ENCODE measurements around the gene C2orf92.
A peak's percentile ranks its signal among the peaks of the same experiment; 100 is the strongest.

C2orf92 gene

DNA sequence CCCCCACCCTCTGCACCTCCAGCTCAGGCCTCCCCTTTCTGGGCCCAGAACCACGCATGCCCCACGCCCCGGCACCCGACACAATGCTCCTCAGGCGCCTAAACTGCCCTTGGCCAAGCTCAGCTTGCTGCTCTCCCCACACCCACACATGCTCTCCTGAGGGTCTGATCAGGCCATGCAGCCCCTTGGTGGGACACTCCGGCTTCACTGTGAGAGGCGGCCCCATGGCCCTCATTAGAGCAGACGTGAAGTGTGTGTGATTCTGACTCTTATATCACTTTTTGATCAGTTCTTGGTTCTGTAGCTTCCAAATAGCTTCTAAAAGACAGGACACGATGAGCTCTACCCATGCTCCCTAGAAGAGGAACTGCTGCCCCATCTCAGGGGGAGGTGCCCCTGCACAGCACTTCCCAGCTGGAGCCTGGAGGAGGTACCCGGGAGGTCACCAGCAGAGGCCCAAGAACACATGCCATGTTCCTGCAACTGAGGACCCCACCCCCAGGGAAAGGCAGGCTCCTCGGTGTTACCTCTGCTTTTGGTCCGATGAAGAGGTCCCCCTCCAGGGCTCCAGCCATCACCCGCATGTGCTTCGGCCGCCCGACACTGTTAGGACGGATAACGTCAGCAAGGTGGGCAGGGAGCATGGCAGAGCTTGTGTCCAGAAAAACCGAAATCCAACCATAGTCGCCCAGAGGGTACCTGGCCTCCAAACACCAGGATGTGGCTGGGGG lies 9.3 kb upstream of the C2orf92 start:
- Histone ChIP-seq H2BK12ac (ENCODE audit: low read length in 2 of 2) (no peak overlapping the region), H3K4ac (ENCODE audit: low read depth in 1 of 2, low read length in 2 of 2) (no peak overlapping the region), H2BK5ac (ENCODE audit: low read depth, low read length, poor library complexity, severe bottlenecking) (no peak overlapping the region), H2AFZ (ENCODE audit: low read depth, low read length) (no peak overlapping the region), H3K36me3 (ENCODE audit: control insufficient read depth in 1 of 2, insufficient read depth in 2 of 2, low read depth in 1 of 2, low read length in 2 of 2) (peaks cover 41 to 52% of the 10 kb centered on the region in 2 experiments), H3K9me3 (ENCODE audit: control insufficient read depth, low read length) (no peaks in the 10 kb centered on the region), H3K4me2 (ENCODE audit: low read length, poor library complexity, severe bottlenecking) (no peak overlapping the region), H4K8ac (ENCODE audit: low read length) (peak overlapping the region; percentile 50), H3K27me3 (ENCODE audit: control insufficient read depth in 1 of 2, insufficient read depth in 1 of 2, low read length in 2 of 2) (no peaks in the 10 kb centered on the region), H3K4me1 (ENCODE audit: control insufficient read depth, insufficient read depth, low read depth, low read length) (peaks cover 26% of the 10 kb centered on the region), H2BK120ac (ENCODE audit: low read depth, low read length) (no peak overlapping the region), H3K4me3 (ENCODE audit: insufficient read depth in 1 of 2, low read depth in 1 of 2, low read length in 2 of 2) (no peak overlapping the region), H2BK15ac (ENCODE audit: low read depth, poor library complexity, severe bottlenecking) (no peak overlapping the region), H2AK5ac (ENCODE audit: low read length, severe bottlenecking) (peak overlapping the region; percentile 10), H3K18ac (ENCODE audit: low read depth in 1 of 2, low read length in 2 of 2) (no peak overlapping the region), H3K79me1 (replicated peaks; ENCODE audit: low read length, poor library complexity, severe bottlenecking) (peaks cover 27% of the 10 kb centered on the region), H3K9ac (ENCODE audit: low read length) (no peak overlapping the region), H3K23ac (ENCODE audit: low read length in 2 of 2) (peak overlapping the region in 1 of 2 experiments; percentile 40), H3K14ac (ENCODE audit: low read length in 2 of 2) (no peak overlapping the region), H4K91ac (ENCODE audit: low read length) (no peak overlapping the region), H3K27ac (ENCODE audit: low read length, poor library complexity, severe bottlenecking) (no peak overlapping the region)
- DNase-seq: no peak
- WGBS: 97% methylated on average over 17 of the region's 20 CpGs

DNA sequence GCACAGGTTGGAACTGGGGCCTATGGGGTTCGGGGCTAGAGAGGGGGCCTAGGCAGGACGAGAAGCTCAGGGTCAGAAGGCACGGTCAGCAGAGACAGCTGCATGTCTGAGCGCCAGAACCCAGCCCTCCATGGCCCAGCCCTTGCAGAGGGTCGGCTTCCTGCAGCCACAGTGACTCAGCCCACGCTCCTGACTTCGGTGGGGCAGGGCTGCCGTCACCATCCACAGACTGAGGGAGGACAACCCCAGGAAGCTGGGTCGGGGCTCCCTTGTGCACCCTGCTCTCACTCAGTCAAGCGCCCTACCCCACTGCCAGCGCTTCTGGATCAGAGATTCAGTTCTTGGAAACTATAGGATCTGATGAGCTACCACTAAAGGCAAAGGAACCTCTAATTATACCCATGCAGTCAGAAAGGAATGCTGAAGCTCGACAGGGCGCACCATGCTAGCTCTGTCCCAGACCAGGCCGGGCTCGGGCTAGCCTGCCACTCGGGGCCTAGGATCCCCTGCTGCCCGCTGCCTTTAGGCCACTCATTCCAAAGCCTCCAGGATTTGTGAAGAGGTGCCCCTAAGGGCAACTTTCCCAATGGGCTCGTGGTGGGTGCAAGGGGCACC lies 8.6 kb upstream of the C2orf92 start:
- Histone ChIP-seq H3K9ac (ENCODE audit: low read length) (peak overlapping the region; percentile 46), H3K36me3 (ENCODE audit: control insufficient read depth in 1 of 2, insufficient read depth in 2 of 2, low read depth in 1 of 2, low read length in 2 of 2) (peaks cover 35 to 45% of the 10 kb centered on the region in 2 experiments), H4K8ac (ENCODE audit: low read length) (peak overlapping the region; percentile 16), H3K4ac (ENCODE audit: low read depth in 1 of 2, low read length in 2 of 2) (no peak overlapping the region), H3K27ac (ENCODE audit: low read length, poor library complexity, severe bottlenecking) (no peak overlapping the region), H3K14ac (ENCODE audit: low read length in 2 of 2) (no peak overlapping the region), H4K91ac (ENCODE audit: low read length) (peak overlapping the region; percentile 58), H3K4me3 (ENCODE audit: insufficient read depth in 1 of 2, low read depth in 1 of 2, low read length in 2 of 2) (peak overlapping the region in 1 of 2 experiments; percentile 88), H2AFZ (ENCODE audit: low read depth, low read length) (no peak overlapping the region), H2BK5ac (ENCODE audit: low read depth, low read length, poor library complexity, severe bottlenecking) (no peak overlapping the region), H3K23ac (ENCODE audit: low read length in 2 of 2) (peak overlapping the region in 1 of 2 experiments; percentile 4), H3K79me1 (replicated peaks; ENCODE audit: low read length, poor library complexity, severe bottlenecking) (peaks cover 27% of the 10 kb centered on the region), H3K18ac (ENCODE audit: low read depth in 1 of 2, low read length in 2 of 2) (no peak overlapping the region), H3K9me3 (ENCODE audit: control insufficient read depth, low read length) (no peaks in the 10 kb centered on the region), H3K4me2 (ENCODE audit: low read length, poor library complexity, severe bottlenecking) (peak overlapping the region; percentile 16), H3K27me3 (ENCODE audit: control insufficient read depth in 1 of 2, insufficient read depth in 1 of 2, low read length in 2 of 2) (no peaks in the 10 kb centered on the region), H2AK5ac (ENCODE audit: low read length, severe bottlenecking) (peak overlapping the region; percentile 14), H2BK120ac (ENCODE audit: low read depth, low read length) (no peak overlapping the region), H3K4me1 (ENCODE audit: control insufficient read depth, insufficient read depth, low read depth, low read length) (peaks cover 26% of the 10 kb centered on the region), H2BK12ac (ENCODE audit: low read length in 2 of 2) (peak overlapping the region in 1 of 2 experiments; percentile 19), H2BK15ac (ENCODE audit: low read depth, poor library complexity, severe bottlenecking) (no peak overlapping the region)
- 58% methylated on average over 18 of the region's 18 CpGs for WGBS
- DNase-seq: peak; percentile 43

DNA sequence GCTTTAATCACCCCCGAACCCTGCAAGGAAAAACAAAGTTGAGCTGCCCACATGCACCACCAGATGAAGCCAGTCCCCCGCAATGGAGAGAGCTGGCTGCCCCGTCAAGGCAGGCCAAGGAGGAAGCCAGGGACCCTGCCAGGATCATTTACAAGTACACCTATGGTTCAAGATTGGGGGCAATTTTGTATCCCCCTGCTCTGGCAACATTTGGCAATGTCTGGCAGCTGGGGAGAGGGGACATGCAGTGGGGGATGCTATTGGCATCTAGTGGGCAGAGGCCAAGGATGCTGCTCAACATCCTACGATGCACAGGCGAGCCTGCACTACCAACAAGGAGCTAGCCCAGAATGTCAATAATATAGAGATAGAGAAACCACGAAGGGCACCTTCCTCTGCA lies 7.6 kb upstream of the C2orf92 start:
- Histone ChIP-seq H3K4me1 (ENCODE audit: control insufficient read depth, insufficient read depth, low read depth, low read length) (peaks cover 26% of the 10 kb centered on the region), H3K27ac (ENCODE audit: low read length, poor library complexity, severe bottlenecking) (peak overlapping the region; percentile 96), H2BK12ac (ENCODE audit: low read length in 2 of 2) (peak overlapping the region in 1 of 2 experiments; percentile 31), H3K4me3 (ENCODE audit: insufficient read depth in 1 of 2, low read depth in 1 of 2, low read length in 2 of 2) (peak overlapping the region in 1 of 2 experiments; percentile 88), H3K4me2 (ENCODE audit: low read length, poor library complexity, severe bottlenecking) (peak overlapping the region; percentile 70), H3K23ac (ENCODE audit: low read length in 2 of 2) (no peak overlapping the region), H3K18ac (ENCODE audit: low read depth in 1 of 2, low read length in 2 of 2) (no peak overlapping the region), H4K91ac (ENCODE audit: low read length) (no peak overlapping the region), H2BK120ac (ENCODE audit: low read depth, low read length) (no peak overlapping the region), H3K79me1 (replicated peaks; ENCODE audit: low read length, poor library complexity, severe bottlenecking) (peaks cover 24% of the 10 kb centered on the region), H3K27me3 (ENCODE audit: control insufficient read depth in 1 of 2, insufficient read depth in 1 of 2, low read length in 2 of 2) (no peaks in the 10 kb centered on the region), H2AK5ac (ENCODE audit: low read length, severe bottlenecking) (peak overlapping the region; percentile 4), H3K9ac (ENCODE audit: low read length) (peak overlapping the region; percentile 92), H3K4ac (ENCODE audit: low read depth in 1 of 2, low read length in 2 of 2) (peak overlapping the region in 1 of 2 experiments; percentile 66), H3K36me3 (ENCODE audit: control insufficient read depth in 1 of 2, insufficient read depth in 2 of 2, low read depth in 1 of 2, low read length in 2 of 2) (peaks cover 24 to 34% of the 10 kb centered on the region in 2 experiments), H3K14ac (ENCODE audit: low read length in 2 of 2) (peak overlapping the region in 1 of 2 experiments; percentile 57), H2AFZ (ENCODE audit: low read depth, low read length) (no peak overlapping the region), H2BK15ac (ENCODE audit: low read depth, poor library complexity, severe bottlenecking) (no peak overlapping the region), H4K8ac (ENCODE audit: low read length) (peak overlapping the region; percentile 22), H2BK5ac (ENCODE audit: low read depth, low read length, poor library complexity, severe bottlenecking) (peak overlapping the region; percentile 9), H3K9me3 (ENCODE audit: control insufficient read depth, low read length) (no peaks in the 10 kb centered on the region)
- 92% methylated on average over 6 of the region's 6 CpGs for WGBS
- no peak for DNase-seq

DNA sequence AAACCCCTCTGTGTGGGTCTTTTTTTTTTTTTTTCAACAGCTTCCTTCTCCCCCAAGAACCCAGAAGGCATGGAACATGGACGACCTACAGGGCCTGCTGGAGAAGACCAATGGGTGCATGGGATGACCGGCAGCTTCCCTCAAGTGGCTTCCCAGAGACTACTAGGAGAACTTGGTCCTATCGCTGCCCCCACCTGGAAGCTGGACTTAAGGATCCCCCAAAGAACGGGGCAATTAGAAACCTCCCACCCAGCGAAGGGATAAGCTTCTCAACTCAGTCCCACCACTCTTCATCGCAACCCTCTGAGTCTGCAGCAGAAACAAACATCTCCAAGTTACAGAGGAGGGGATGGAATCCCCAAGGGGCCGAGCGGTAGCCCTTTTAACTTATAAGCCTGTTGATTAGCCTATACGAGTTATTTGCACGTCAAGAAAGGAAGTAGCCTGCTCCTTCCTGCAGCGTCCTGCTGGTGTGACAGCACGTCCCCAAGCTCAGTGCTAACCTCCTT lies 7.1 kb upstream of the C2orf92 start:
- no peak overlapping the region for H2BK120ac ChIP-seq (ENCODE audit: low read depth, low read length)
- WGBS: 19% methylated on average over 12 of the region's 12 CpGs
- H3K9me3 ChIP-seq (ENCODE audit: control insufficient read depth, low read length): no peaks in the 10 kb centered on the region
- peak overlapping the region; percentile 92 for H3K9ac ChIP-seq (ENCODE audit: low read length)
- H3K14ac ChIP-seq (ENCODE audit: low read length in 2 of 2): peak overlapping the region in 1 of 2 experiments; percentile 11
- H4K91ac ChIP-seq (ENCODE audit: low read length): no peak overlapping the region
- peak overlapping the region; percentile 49 to 88 for H3K4me3 ChIP-seq (ENCODE audit: insufficient read depth in 1 of 2, low read depth in 1 of 2, low read length in 2 of 2)
- H3K4me2 ChIP-seq (ENCODE audit: low read length, poor library complexity, severe bottlenecking): peak overlapping the region; percentile 70
- H2BK15ac ChIP-seq (ENCODE audit: low read depth, poor library complexity, severe bottlenecking): no peak overlapping the region
- H2BK12ac ChIP-seq (ENCODE audit: low read length in 2 of 2): no peak overlapping the region
- H3K4ac ChIP-seq (ENCODE audit: low read depth in 1 of 2, low read length in 2 of 2): peak overlapping the region; percentile 66 to 78
- H4K8ac ChIP-seq (ENCODE audit: low read length): no peak overlapping the region
- peak overlapping the region; percentile 96 for H3K27ac ChIP-seq (ENCODE audit: low read length, poor library complexity, severe bottlenecking)
- peak overlapping the region; percentile 10 for H2AFZ ChIP-seq (ENCODE audit: low read depth, low read length)
- peak overlapping the region; percentile 24 for H2BK5ac ChIP-seq (ENCODE audit: low read depth, low read length, poor library complexity, severe bottlenecking)
- H2AK5ac ChIP-seq (ENCODE audit: low read length, severe bottlenecking): no peak overlapping the region
- H3K18ac ChIP-seq (ENCODE audit: low read depth in 1 of 2, low read length in 2 of 2): peak overlapping the region; percentile 24 to 49
- no peak overlapping the region for H3K23ac ChIP-seq (ENCODE audit: low read length in 2 of 2)
- peaks cover 19 to 29% of the 10 kb centered on the region in 2 experiments for H3K36me3 ChIP-seq (ENCODE audit: control insufficient read depth in 1 of 2, insufficient read depth in 2 of 2, low read depth in 1 of 2, low read length in 2 of 2)
- no peak for DNase-seq
- H3K4me1 ChIP-seq (ENCODE audit: control insufficient read depth, insufficient read depth, low read depth, low read length): peaks cover 26% of the 10 kb centered on the region
- no peaks in the 10 kb centered on the region for H3K27me3 ChIP-seq (ENCODE audit: control insufficient read depth in 1 of 2, insufficient read depth in 1 of 2, low read length in 2 of 2)
- peaks cover 24% of the 10 kb centered on the region for H3K79me1 ChIP-seq (replicated peaks; ENCODE audit: low read length, poor library complexity, severe bottlenecking)
